Thyroid gland (tissue), 4 donors: ENCODE results near the gene KCTD4.

Source experiments
- CTCF ChIP-seq, 6 experiments: fragments of 200-600 bp in 3 of 6; fragments of 450-650 bp in 3 of 6; sonication (generic) in 3 of 6; IDR thresholded peaks; one replicate each; pipeline ENCODE4 v1.5.1; 2016 to 2019; ENCODE audit warnings: antibody characterized with exemption in 6 of 6, mild to moderate bottlenecking in 2 of 6, inconsistent platforms in 1 of 6, moderate library complexity in 1 of 6
- POLR2A ChIP-seq, 2 donors: fragments of 450-650 bp; IDR thresholded peaks; one replicate each; pipeline ENCODE4 v1.6.1; 2017; ENCODE audit warnings: antibody characterized with exemption in 2 of 2, mild to moderate bottlenecking in 2 of 2, moderate library complexity in 1 of 2

GRCh38 chr13:45180303-45180702, 20.5 kb downstream of the KCTD4 start:
- no peak for TF ChIP-seq CTCF (IDR thresholded peaks at IDR 0.05)
- TF ChIP-seq POLR2A (IDR thresholded peaks at IDR 0.05), result no peak
